Panc1 (cell line): ENCODE data around the gene DNAJC16.

ENCODE experiments used
- CTCF ChIP-seq: fragments of 450-650 bp; IDR thresholded peaks from 2 replicates; pipeline ENCODE4 v1.5.1; 2017; ENCODE audit warnings: mild to moderate bottlenecking
- TCF7L2 ChIP-seq: IDR thresholded peaks from 2 replicates; pipeline ENCODE4 v1.6.1; 2011; ENCODE audit warnings: mild to moderate bottlenecking, low read depth, low read length, inconsistent platforms

DNA sequence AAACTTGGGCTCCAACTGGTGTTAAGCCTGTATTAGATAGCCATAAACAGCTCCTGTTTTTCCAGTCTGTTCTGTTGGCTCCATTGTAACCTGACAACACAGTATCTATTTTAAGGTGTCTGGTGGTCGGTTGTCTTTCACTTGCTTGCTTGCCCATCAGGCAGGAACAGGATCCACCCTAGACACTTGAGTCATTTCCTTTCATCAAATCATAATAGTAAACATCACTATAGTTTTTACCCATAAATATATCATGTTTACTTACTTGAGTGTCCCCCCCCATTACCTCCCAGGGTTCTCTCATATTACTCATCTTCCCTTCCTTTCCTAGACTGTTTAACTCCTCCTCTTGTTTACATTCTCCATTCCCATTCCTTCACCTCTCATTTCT is 93.5 kb downstream of the DNAJC16 start:
- no peak for TF ChIP-seq CTCF
- no peak for TF ChIP-seq TCF7L2
